Measurements from ENCODE around the gene ADGRA1.

The ADGRA1 gene

GRCh38 chr10:133079836-133080682 is 7.7 kb upstream of the ADGRA1 start:
- no peaks in the 10 kb centered on the region for H3K4me1 ChIP-seq (ENCODE audit: low read depth, poor library complexity, severe bottlenecking)
- no peak overlapping the region for H3K4me3 ChIP-seq (IDR thresholded peaks at IDR 0.05; ENCODE audit: insufficient read depth, low read depth, low read length)
- H2AFZ ChIP-seq (ENCODE audit: low read depth): no peak overlapping the region
- no peaks in the 10 kb centered on the region for H3K79me2 ChIP-seq (ENCODE audit: insufficient read depth, low read depth)
- no peak overlapping the region for H3K4me2 ChIP-seq
- no peak overlapping the region for H3K9ac ChIP-seq
- TF ChIP-seq CTCF (conservative IDR thresholded peaks at IDR 0.05; ENCODE audit: low read depth, low read length): no peak
- H4K20me1 ChIP-seq (ENCODE audit: insufficient read depth): no peaks in the 10 kb centered on the region
- H3K36me3 ChIP-seq (ENCODE audit: insufficient read depth): no peaks in the 10 kb centered on the region
- peaks cover 11% of the 10 kb centered on the region; the same call in 1 of the 2 replicates for H3K27me3 ChIP-seq (ENCODE audit: insufficient read depth, low read depth)
- H3K27ac ChIP-seq: no peak overlapping the region

GRCh38 chr10:133080683-133081040 is 7.1 kb upstream of the ADGRA1 start:
- no peaks in the 10 kb centered on the region for H3K36me3 ChIP-seq (ENCODE audit: insufficient read depth)
- no peaks in the 10 kb centered on the region for H3K79me2 ChIP-seq (ENCODE audit: insufficient read depth, low read depth)
- H4K20me1 ChIP-seq (ENCODE audit: insufficient read depth): no peaks in the 10 kb centered on the region
- no peaks in the 10 kb centered on the region for H3K4me1 ChIP-seq (ENCODE audit: low read depth, poor library complexity, severe bottlenecking)
- no peak overlapping the region for H2AFZ ChIP-seq (ENCODE audit: low read depth)
- no peak overlapping the region for H3K4me3 ChIP-seq (IDR thresholded peaks at IDR 0.05; ENCODE audit: insufficient read depth, low read depth, low read length)
- H3K27me3 ChIP-seq (ENCODE audit: insufficient read depth, low read depth): peaks cover 11% of the 10 kb centered on the region; the same call in 1 of the 2 replicates
- H3K9ac ChIP-seq: no peak overlapping the region
- H3K27ac ChIP-seq: no peak overlapping the region
- no peak for TF ChIP-seq CTCF (conservative IDR thresholded peaks at IDR 0.05; ENCODE audit: low read depth, low read length)
- H3K4me2 ChIP-seq: no peak overlapping the region

GRCh38 chr10:133081636-133082035 is 6.1 kb upstream of the ADGRA1 start:
- H3K36me3 ChIP-seq (ENCODE audit: insufficient read depth): no peaks in the 10 kb centered on the region
- no peak overlapping the region for H3K4me3 ChIP-seq (IDR thresholded peaks at IDR 0.05; ENCODE audit: insufficient read depth, low read depth, low read length)
- no peak overlapping the region for H3K4me2 ChIP-seq
- no peak overlapping the region for H3K27ac ChIP-seq
- TF ChIP-seq CTCF (conservative IDR thresholded peaks at IDR 0.05; ENCODE audit: low read depth, low read length): no peak
- H4K20me1 ChIP-seq (ENCODE audit: insufficient read depth): no peaks in the 10 kb centered on the region
- H3K27me3 ChIP-seq (ENCODE audit: insufficient read depth, low read depth): peaks cover 11% of the 10 kb centered on the region; the same call in 1 of the 2 replicates
- no peaks in the 10 kb centered on the region for H3K4me1 ChIP-seq (ENCODE audit: low read depth, poor library complexity, severe bottlenecking)
- H3K9ac ChIP-seq: no peak overlapping the region
- no peak overlapping the region for H2AFZ ChIP-seq (ENCODE audit: low read depth)
- H3K79me2 ChIP-seq (ENCODE audit: insufficient read depth, low read depth): no peaks in the 10 kb centered on the region

GRCh38 chr10:133082685-133083421 is 4.9 kb upstream of the ADGRA1 start:
- H3K4me1 ChIP-seq (ENCODE audit: low read depth, poor library complexity, severe bottlenecking): no peaks in the 10 kb centered on the region
- H3K4me2 ChIP-seq: no peak overlapping the region
- no peaks in the 10 kb centered on the region for H3K36me3 ChIP-seq (ENCODE audit: insufficient read depth)
- H3K27ac ChIP-seq: no peak overlapping the region
- H3K27me3 ChIP-seq (ENCODE audit: insufficient read depth, low read depth): peaks cover 11% of the 10 kb centered on the region; the same call in 1 of the 2 replicates
- H3K9ac ChIP-seq: no peak overlapping the region
- H3K79me2 ChIP-seq (ENCODE audit: insufficient read depth, low read depth): no peaks in the 10 kb centered on the region
- H3K4me3 ChIP-seq (IDR thresholded peaks at IDR 0.05; ENCODE audit: insufficient read depth, low read depth, low read length): no peak overlapping the region
- no peak overlapping the region for H2AFZ ChIP-seq (ENCODE audit: low read depth)
- no peaks in the 10 kb centered on the region for H4K20me1 ChIP-seq (ENCODE audit: insufficient read depth)
- no peak for TF ChIP-seq CTCF (conservative IDR thresholded peaks at IDR 0.05; ENCODE audit: low read depth, low read length)

Data from KMS-11 (cell line).